Ovary (tissue), 9 donors: Measurements from ENCODE around the gene MED12. TPM values are rescaled to one million over a fixed set of nuclear protein-coding genes. Genes with fewer than 3 reads are reported as not detected.

Experiments used
- DNase-seq, 5 donors: peaks; one replicate each; pipeline ENCODE4 v3.0.0-alpha.2; 2019 to 2020
- H3K27ac ChIP-seq, 2 donors: fragments of 200-600 bp; one replicate each; pipeline versions ENCODE4 v1.5.1 to v1.8.0; 2019 to 2022
- H3K27me3 ChIP-seq: fragments of 200-600 bp; one replicate; pipeline ENCODE4 v1.8.0; 2022
- H3K36me3 ChIP-seq: fragments of 200-600 bp; sonication (generic); one replicate; pipeline ENCODE4 v1.5.1; 2019
- H3K4me1 ChIP-seq: one replicate; pipeline ENCODE4 v1.8.1; 2013; ENCODE audit warnings: mild to moderate bottlenecking, moderate library complexity; ENCODE audit not compliant: insufficient read depth
- H3K4me3 ChIP-seq: fragments of 200-600 bp; sonication (generic); one replicate; pipeline ENCODE4 v1.5.1; 2017
- H3K9me3 ChIP-seq, 2 donors: fragments of 200-600 bp in 1 of 2; sonication (generic) in 1 of 2; one replicate each; pipeline versions ENCODE4 v1.5.1 to v1.8.1; 2013 to 2019; ENCODE audit warnings: mild to moderate bottlenecking in 1 of 2, moderate library complexity in 1 of 2
- CTCF ChIP-seq, 3 donors: fragments of 450-650 bp in 2 of 3; fragments of 200-600 bp in 1 of 3; IDR thresholded peaks; one replicate each; pipeline versions ENCODE4 v1.5.1 to v1.8.0; 2016 to 2022; ENCODE audit warnings: antibody characterized with exemption in 3 of 3, mild to moderate bottlenecking in 1 of 3
- EP300 ChIP-seq: sonication (generic); formaldehyde crosslinking; IDR thresholded peaks from one replicate; pipeline ENCODE4 v1.6.1; 2017; ENCODE audit warnings: antibody characterized with exemption
- POLR2A ChIP-seq: fragments of 450-650 bp; IDR thresholded peaks from one replicate; pipeline ENCODE4 v1.6.1; 2017; ENCODE audit warnings: antibody characterized with exemption, mild to moderate bottlenecking, moderate library complexity
- WGBS, 3 donors: extraction: QIAGEN DNeasy Blood & Tissue Kit in 1 of 3; methylation state at CpG; one replicate each; pipeline versions ENCODE4 v1.1.5 to v1.1.7; 2013 to 2017; 5-methylcytosine and 5-hydroxymethylcytosine counted together
- intact Hi-C, 4 donors: fragments of 100-400 bp; cut with DNase I; formaldehyde crosslinking; loops; one replicate each; pipeline versions ENCODE4 v1.11.0 to v1.15.1; 2022 to 2023
- polyA plus RNA-seq, 2 donors: library from polyadenylated mRNA; stranded (reverse); fragments of 200-250 nt in 1 of 2; fragments of 350-450 nt in 1 of 2; fragmentation: Illumina TruSeq in 1 of 2; extraction: RNeasy Lipid Tissue Mini Kit (QIAGEN cat#74804) in 1 of 2; gene quantifications; one replicate each; pipeline ENCODE4 v1.2.3, GENCODE V29; 2013 to 2014
- total RNA-seq, 7 donors: library from RNA; depleted of rRNA in 2 of 7; stranded (reverse); fragments of >200 nt in 2 of 7; fragmentation: NEBNext Ultra II Directional in 3 of 7; extraction: Animal tissue kit (Norgen Biotek cat#: 25700) in 3 of 7; gene quantifications; one replicate each; pipeline versions ENCODE4 v1.1.0 to v1.2.4, GENCODE V29; 2016 to 2023
- donor health status: DM: no; HTN: no; CAD: no; lungs with moderate emphysema.
- donor health status: DM: no; HTN: no; CAD: no.
- donor health status: Bipolar disorder and iron deficiency.
- donor health status: DM: yes; HTN: yes; CAD: no.
- donor health status: DM: no; HTN: no; CAD: no.
- donor health status: DM: yes; HTN: yes; CAD: no.

MED12 gene
- total and polyA plus RNA-seq, 9 donors = 27.8 to 68.4 (median 52.2) TPM

GRCh38 chrX:71103110-71103983 lies 15.0 kb upstream of the MED12 start:
- peak in 1 of 5 donors; percentile 24 for DNase-seq
- Histone ChIP-seq H3K9me3 (no peaks in the 10 kb centered on the region), H3K4me1 (peaks cover 1% of the 10 kb centered on the region), H3K27me3 (no peaks in the 10 kb centered on the region), H3K36me3 (no peaks in the 10 kb centered on the region), H3K27ac (peak overlapping the region in 1 of 2 donors; percentile 23), H3K4me3 (no peak overlapping the region)
- intact Hi-C loops = no loop called here
- 31 to 45% (median 34%) methylated on average over 10 of the region's 10 CpGs for WGBS, 3 donors
- TF ChIP-seq POLR2A (no peak), EP300 (no peak), CTCF (IDR thresholded peaks at IDR 0.05) (no peak)

GRCh38 chrX:71105628-71106027 lies 12.8 kb upstream of the MED12 start:
- H3K4me3 ChIP-seq = no peak overlapping the region
- H3K9me3 ChIP-seq = no peaks in the 10 kb centered on the region
- TF ChIP-seq POLR2A = no peak
- TF ChIP-seq CTCF (IDR thresholded peaks at IDR 0.05) = no peak
- TF ChIP-seq EP300 = no peak
- no peak for DNase-seq
- H3K27me3 ChIP-seq = no peaks in the 10 kb centered on the region
- no peaks in the 10 kb centered on the region for H3K36me3 ChIP-seq
- no peak overlapping the region for H3K27ac ChIP-seq
- intact Hi-C loops = no loop called here
- no peaks in the 10 kb centered on the region for H3K4me1 ChIP-seq
- 74 to 89% (median 74%) methylated on average over 3 of the region's 3 CpGs for WGBS, 3 donors

- no peak within 1 kb of the TSS for H3K4me3 ChIP-seq
- H3K36me3 ChIP-seq = no peaks in the 10 kb centered on the region
- H3K27me3 ChIP-seq = no peaks in the 10 kb centered on the region
- H3K9me3 ChIP-seq = no peaks in the 10 kb centered on the region
- TF ChIP-seq POLR2A = no peak
- TF ChIP-seq EP300 = no peak
- TF ChIP-seq CTCF (IDR thresholded peaks at IDR 0.05) = no peak
- WGBS, 3 donors = 75 to 90% (median 78%) methylated on average over 1 of the region's 1 CpG
- DNase-seq = no peak
- H3K4me1 ChIP-seq = no peaks in the 10 kb centered on the region
- H3K27ac ChIP-seq = no peak within 1 kb of the TSS
- intact Hi-C loops = no loop called here
These were observed 12.0 kb upstream of the MED12 start, which contains the start of gene CXorf65 for GRCh38 chrX:71106427-71106826. CXorf65 (minus strand) TSS chrX:71106740; CDS start chrX:71106556, 184 bp downstream.

GRCh38 chrX:71107245-71107644 lies 11.2 kb upstream of the MED12 start:
- Histone ChIP-seq H3K4me1 (no peaks in the 10 kb centered on the region), H3K36me3 (no peaks in the 10 kb centered on the region), H3K27me3 (no peaks in the 10 kb centered on the region), H3K9me3 (no peaks in the 10 kb centered on the region), H3K27ac (no peak overlapping the region), H3K4me3 (no peak overlapping the region)
- intact Hi-C loops = no loop called here
- TF ChIP-seq EP300 (no peak), CTCF (IDR thresholded peaks at IDR 0.05) (no peak), POLR2A (no peak)
- WGBS, 3 donors = 74 to 78% (median 78%) methylated on average over 4 of the region's 4 CpGs
- DNase-seq = no peak
